HG03045 (cell line): ENCODE data around the gene MRC2.

Experiments used
- ATAC-seq: cut with Tn5 transposase; IDR thresholded peaks from one replicate; pipeline ENCODE4 v1.9.1; 2021; ENCODE audit warnings: mild to moderate bottlenecking, moderate library complexity; ENCODE audit not compliant: unreplicated experiment

MRC2 gene

DNA sequence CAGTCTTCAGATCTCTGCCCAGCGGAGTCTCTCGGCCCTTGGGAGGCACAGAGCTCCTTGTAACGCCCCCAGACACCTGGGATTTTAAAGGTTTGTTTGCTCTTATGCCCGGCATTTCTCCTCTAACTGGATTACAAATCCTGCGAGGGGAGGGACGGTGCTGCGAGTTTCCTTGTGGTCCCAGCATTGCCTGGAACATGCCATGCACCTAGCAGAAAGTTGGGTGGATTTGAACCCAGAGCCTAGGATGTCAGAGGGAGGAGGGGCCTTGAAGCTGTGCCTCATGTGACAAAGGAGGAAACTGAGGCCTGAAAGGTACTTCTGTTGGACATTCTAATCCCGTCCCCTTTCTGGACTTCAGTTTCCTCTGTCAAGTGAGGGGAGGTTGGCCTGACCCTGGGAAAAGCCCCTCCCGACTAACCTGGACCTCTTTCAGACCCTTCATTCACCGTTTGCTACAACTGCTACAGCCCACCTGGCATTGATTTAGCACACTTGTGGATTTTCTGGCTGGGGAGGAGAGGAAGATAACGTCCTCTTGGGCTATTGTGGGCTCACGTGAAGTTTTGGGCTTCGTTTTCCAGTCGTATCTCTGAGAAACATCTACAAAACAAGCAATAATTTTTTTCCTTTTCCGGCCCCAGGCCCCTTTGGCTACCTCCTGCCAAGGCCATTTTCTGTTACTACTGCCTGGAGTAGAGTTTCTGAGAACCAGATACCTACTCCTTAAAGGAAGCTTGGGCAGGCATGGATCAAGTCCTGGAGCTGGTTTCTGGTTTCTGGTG lies 30.9 kb downstream of the MRC2 start:
- ATAC-seq, result no peak

DNA sequence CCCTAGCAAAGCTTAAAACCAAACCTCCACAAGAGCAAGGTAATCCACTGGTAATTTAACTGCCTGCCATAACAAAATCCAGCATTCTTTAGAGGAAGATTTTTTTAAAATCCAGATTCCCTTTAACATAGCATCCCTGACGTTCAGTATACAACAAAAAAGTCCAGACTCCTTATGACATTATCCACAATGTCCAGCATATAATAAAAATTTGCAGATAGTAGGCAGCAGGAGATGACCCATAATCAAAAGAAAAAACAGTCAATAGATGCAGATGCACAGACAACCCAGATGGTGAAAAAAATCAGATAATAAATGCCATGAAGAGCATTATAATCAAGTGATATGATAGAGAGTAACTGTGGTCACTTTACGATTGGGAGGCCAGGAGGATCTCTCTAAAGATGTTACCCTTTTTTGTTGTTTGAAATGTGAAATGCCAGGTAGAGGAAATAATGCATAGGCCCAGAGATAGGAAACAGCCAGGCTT lies 33.2 kb downstream of the MRC2 start:
- no peak for ATAC-seq

GRCh38 chr17:62661337-62661736 lies 33.9 kb downstream of the MRC2 start:
- no peak for ATAC-seq

DNA sequence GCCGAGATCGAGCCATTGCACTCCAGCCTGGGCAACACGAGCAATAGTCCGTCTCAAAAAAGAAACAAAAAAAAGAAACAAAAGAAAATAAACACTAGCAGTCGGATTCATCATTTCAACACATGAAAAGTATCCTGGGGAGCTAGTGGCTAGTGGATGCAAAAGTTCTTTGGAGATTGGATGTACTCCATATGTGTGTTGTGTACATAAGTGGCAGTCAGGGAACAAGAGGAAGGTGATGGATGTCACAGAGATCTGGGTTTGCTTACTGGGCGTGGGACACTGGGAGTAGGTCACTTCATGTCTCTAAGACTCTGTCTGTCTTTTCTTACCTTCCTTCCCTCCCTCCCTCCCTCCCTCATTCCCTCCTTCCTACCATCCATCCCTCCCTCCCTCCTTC lies 35.4 kb downstream of the MRC2 start:
- ATAC-seq, result no peak

DNA sequence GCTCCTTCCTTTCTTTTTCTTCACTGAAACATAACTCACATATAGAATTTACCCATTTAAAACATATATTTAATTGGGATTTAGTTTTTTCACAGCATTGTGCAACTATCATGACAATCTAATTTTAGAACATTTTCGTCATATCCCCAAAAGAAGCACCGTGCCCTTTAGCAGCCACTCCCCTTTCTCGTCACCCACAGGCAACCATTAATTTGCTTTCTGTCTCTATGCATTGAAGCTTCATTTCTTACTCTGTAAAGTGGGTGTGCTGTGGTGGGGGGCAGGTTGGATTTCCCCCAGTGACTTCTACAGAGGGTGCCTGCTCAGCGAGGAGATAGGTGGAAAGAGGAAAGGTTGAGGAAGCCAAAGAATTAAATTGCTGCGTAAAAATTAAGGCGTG lies 35.8 kb downstream of the MRC2 start:
- ATAC-seq, result no peak

- ATAC-seq, result no peak
These were observed 37.1 kb downstream of the MRC2 start for GRCh38 chr17:62664336-62665120.

- no peak for ATAC-seq
These were observed 38.1 kb downstream of the MRC2 start for GRCh38 chr17:62665599-62665998.

- ATAC-seq, result no peak
These were observed 38.8 kb downstream of the MRC2 start for GRCh38 chr17:62666061-62666800.

GRCh38 chr17:62666801-62667591 lies 39.5 kb downstream of the MRC2 start:
- no peak for ATAC-seq

GRCh38 chr17:62668091-62668804 lies 40.8 kb downstream of the MRC2 start:
- ATAC-seq, result no peak

DNA sequence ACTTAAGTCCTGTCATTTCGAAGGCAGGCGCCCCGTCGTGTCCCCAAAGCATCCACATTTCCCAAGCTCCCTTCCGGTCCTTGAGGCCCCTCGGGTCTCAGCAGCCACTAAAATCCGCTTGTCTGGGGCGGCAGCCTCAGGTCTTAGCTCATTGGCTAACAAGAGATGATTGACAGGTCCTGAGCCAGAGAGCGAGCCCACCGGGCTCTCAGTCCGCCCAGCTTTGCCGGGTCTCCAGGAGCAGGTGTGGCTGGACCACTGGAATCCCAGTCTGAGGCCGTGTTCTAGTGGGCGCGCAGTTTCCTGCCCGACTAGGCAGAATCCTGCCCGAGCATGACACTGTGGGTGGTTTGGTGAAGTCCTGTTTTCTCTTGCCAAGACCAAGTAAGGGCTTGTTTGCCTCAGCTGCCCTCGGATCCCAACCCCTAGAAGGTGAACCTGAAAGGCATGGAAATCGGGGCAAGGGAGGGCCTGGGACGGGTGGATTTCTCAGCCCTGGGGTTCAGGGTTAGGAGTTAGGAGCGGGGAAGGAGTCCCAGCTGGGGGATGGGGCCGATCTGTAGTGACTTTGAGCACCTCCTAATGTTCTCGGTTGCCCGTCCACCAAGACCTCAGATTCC lies 42.8 kb downstream of the MRC2 start:
- ATAC-seq, result no peak

DNA sequence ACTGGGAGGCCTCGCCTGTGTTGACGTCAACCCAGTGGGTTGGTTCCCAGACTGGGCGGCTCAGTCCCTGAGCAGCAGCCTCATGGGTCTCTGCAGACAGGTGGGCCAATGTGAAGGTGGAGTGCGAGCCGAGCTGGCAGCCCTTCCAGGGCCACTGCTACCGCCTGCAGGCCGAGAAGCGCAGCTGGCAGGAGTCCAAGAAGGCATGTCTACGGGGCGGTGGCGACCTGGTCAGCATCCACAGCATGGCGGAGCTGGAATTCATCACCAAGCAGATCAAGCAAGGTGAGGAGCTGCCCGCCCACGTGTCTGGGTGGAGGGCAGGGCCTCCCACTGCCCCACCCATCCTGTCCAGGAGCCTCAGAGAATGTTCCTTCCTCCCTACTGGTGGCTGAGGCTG lies 44.1 kb downstream of the MRC2 start:
- ATAC-seq, result no peak

- ATAC-seq, result no peak
These were observed 45.5 kb downstream of the MRC2 start for GRCh38 chr17:62672957-62673356.

DNA sequence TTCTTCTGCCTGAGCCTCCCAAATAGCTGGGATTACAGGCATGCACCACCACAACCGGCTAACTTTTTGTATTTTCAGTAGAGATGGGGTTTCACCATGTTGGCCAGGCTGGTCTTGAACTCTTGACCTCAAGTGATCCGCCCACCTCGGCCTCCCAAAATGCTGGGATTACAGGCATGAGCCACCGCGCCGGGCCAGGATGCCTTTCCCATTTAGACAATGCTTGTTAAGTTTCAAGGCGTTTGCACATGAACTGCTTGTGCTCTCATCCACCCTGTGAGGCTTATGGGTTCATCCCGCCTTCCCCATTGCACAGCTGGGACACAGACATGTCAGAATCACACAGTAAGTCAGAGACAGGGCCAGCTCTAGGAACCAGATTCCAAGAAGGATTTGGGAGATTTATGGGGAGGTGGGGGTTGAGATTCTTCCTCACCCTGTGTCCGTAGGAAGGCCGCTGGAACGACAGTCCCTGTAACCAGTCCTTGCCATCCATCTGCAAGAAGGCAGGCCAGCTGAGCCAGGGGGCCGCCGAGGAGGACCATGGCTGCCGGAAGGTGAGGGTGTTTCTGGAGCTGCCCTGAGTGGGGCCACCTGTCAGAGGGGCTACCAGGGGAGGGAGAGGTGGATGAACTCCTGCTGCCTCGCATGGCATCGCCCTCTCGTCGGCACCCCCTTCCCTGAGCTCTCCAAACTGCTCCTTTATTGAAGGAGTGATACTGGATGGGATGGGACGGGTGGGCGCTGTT lies 46.3 kb downstream of the MRC2 start:
- no peak for ATAC-seq

- no peak for ATAC-seq
These were observed 46.9 kb downstream of the MRC2 start for GRCh38 chr17:62674363-62674739.

DNA sequence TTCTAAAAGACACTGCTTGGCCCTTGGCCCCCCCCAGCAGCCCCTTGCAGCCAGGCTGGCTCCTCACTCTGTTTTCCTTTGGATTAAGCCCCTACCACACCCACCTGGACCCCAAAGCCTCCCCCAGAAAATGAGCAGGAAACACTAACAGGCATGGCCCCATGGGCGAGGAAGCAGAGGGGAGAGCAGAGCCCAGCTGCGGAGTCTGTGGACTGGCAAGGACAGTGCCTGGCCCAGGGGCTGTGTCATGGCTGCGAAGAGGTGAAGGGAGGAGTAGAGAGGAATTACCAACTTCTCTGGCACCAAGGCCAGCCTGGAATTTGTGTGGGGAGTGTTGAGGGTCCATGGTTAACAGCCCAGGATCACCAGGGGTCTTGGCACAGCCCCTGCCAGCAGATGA lies 47.4 kb downstream of the MRC2 start:
- ATAC-seq, result no peak

DNA sequence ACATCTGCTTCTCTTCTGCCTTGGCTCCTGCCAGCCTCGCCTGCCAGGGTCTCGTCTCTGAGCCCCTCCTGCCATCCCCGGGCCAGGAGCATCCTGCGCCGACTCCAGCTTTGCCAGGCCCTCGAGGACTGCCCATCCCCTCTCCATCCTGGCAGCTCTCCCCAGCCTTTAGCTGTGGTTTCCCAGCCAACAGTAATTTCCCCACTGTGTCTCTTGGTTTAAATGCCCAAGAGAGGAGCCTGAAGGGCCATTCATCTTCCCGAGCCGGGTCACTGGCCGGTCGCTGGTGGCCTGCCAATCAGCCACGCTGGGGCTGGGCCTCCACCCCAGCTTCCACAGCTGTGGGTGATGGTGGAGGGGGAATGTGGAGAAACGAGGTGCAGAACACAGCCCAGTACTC lies 47.8 kb downstream of the MRC2 start:
- ATAC-seq, result no peak

DNA sequence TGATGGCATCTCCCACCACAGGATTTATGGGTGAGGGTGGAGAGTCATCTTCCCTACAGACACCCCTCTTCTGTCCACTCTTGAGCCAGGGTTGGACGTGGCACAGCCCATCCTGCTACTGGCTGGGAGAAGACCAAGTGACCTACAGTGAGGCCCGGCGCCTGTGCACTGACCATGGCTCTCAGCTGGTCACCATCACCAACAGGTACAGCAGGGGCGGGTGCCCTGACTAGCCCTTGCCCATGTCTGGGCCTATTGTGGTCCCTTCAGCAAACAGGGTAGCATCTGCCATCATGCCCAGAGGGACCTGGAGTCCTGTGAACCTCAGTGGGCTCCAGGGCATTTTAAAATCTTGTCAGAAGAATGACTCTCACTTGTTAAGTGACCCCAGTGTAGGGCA lies 48.2 kb downstream of the MRC2 start:
- no peak for ATAC-seq
